GM18505 (cell line): Measurements from ENCODE around the gene RBM10.
A peak's percentile ranks its signal among the peaks of the same experiment; 100 is the strongest.

Source experiments
- ATAC-seq: cut with Tn5 transposase; IDR thresholded peaks from one replicate; pipeline ENCODE4 v1.9.1; 2021; ENCODE audit not compliant: unreplicated experiment
- POLR2A ChIP-seq: IDR thresholded peaks from 4 replicates; pipeline ENCODE4 v1.6.1; 2011; ENCODE audit warnings: borderline replicate concordance; ENCODE audit not compliant: insufficient read depth, insufficient read length; ENCODE audit errors: extremely low read depth

Gene RBM10

GRCh38 chrX:47231167-47231566 lies 86.1 kb downstream of the RBM10 start:
- TF ChIP-seq POLR2A: no peak
- no peak for ATAC-seq

- no peak for TF ChIP-seq POLR2A
- ATAC-seq: no peak
Measured at GRCh38 chrX:47232197-47232802, 87.3 kb downstream of the RBM10 start.

- peak; percentile 23 for ATAC-seq
- peak; percentile 78 for TF ChIP-seq POLR2A
Measured at GRCh38 chrX:47232803-47233332, 87.8 kb downstream of the RBM10 start, which contains the start of gene USP11. TSS of gene USP11 (plus strand) at chrX:47233009. CDS start at chrX:47233044, 35 bp downstream.

- TF ChIP-seq POLR2A: peak; percentile 56
- peak; percentile 84 for ATAC-seq
Measured at GRCh38 chrX:47233333-47234113, 88.5 kb downstream of the RBM10 start.

GRCh38 chrX:47234583-47234982 lies 89.6 kb downstream of the RBM10 start:
- ATAC-seq: no peak
- TF ChIP-seq POLR2A: no peak

- no peak for ATAC-seq
- no peak for TF ChIP-seq POLR2A
Measured at GRCh38 chrX:47235691-47236103, 90.7 kb downstream of the RBM10 start.
